Spleen (tissue), 11 donors: ENCODE results near the gene SIK3. TPM values are rescaled to one million over a fixed set of nuclear protein-coding genes. Genes with fewer than 3 reads are reported as not detected.
A peak's percentile ranks its signal among the peaks of the same experiment; 100 is the strongest.

Experiments
- DNase-seq: peaks from one replicate; pipeline ENCODE4 v3.0.0-alpha.2; 2020
- H3K27ac ChIP-seq, 8 donors: fragments of 200-600 bp; sonication (generic) in 7 of 8; 1 replicate in 4 of 8; 2 replicates in 4 of 8; pipeline versions ENCODE4 v1.5.0 to v1.8.0; 2016 to 2021; ENCODE audit warnings: inconsistent platforms in 4 of 8, mild to moderate bottlenecking in 4 of 8, moderate library complexity in 1 of 8
- H3K27me3 ChIP-seq, 7 donors: fragments of 200-600 bp; sonication (generic) in 6 of 7; replicated peaks in 1 of 7; 1 replicate in 4 of 7; 2 replicates in 3 of 7; pipeline versions ENCODE4 v1.5.0 to v1.8.0; 2016 to 2021; ENCODE audit warnings: inconsistent platforms in 3 of 7, mild to moderate bottlenecking in 1 of 7
- H3K36me3 ChIP-seq, 6 donors: fragments of 200-600 bp; sonication (generic) in 5 of 6; 1 replicate in 4 of 6; 2 replicates in 2 of 6; pipeline versions ENCODE4 v1.5.0 to v1.8.0; 2016 to 2021; ENCODE audit warnings: inconsistent platforms in 2 of 6
- H3K4me1 ChIP-seq, 6 donors: fragments of 200-600 bp; sonication (generic) in 5 of 6; 1 replicate in 3 of 6; 2 replicates in 3 of 6; pipeline versions ENCODE4 v1.5.0 to v1.8.0; 2016 to 2021; ENCODE audit warnings: inconsistent platforms in 3 of 6
- H3K4me3 ChIP-seq, 8 donors: fragments of 200-600 bp; sonication (generic) in 7 of 8; 1 replicate in 4 of 8; 2 replicates in 4 of 8; pipeline versions ENCODE4 v1.5.0 to v1.8.0; 2016 to 2021; ENCODE audit warnings: inconsistent platforms in 4 of 8, mild to moderate bottlenecking in 4 of 8, moderate library complexity in 2 of 8
- H3K9me3 ChIP-seq, 8 donors: fragments of 200-600 bp; sonication (generic) in 7 of 8; 1 replicate in 4 of 8; 2 replicates in 4 of 8; pipeline versions ENCODE4 v1.5.0 to v1.8.0; 2016 to 2021; ENCODE audit warnings: inconsistent platforms in 4 of 8
- POLR2A ChIP-seq, 3 donors: fragments of 450-650 bp; IDR thresholded peaks; one replicate each; pipeline ENCODE4 v1.5.1; 2017; ENCODE audit warnings: antibody characterized with exemption in 3 of 3, mild to moderate bottlenecking in 1 of 3
- POLR2AphosphoS5 ChIP-seq, 3 donors: sonication (generic); formaldehyde crosslinking; IDR thresholded peaks; one replicate each; pipeline ENCODE4 v1.5.1; 2017; ENCODE audit warnings: antibody characterized with exemption in 3 of 3
- WGBS, 5 donors: extraction: QIAGEN DNeasy Blood & Tissue Kit in 3 of 5; methylation state at CpG; one replicate each; pipeline versions ENCODE4 v1.1.5 to v1.1.7; 2013 to 2018; 5-methylcytosine and 5-hydroxymethylcytosine counted together
- intact Hi-C: fragments of 100-400 bp; cut with DNase I; formaldehyde crosslinking; loops from one replicate; pipeline ENCODE4 v1.15.0; 2023; ENCODE audit warnings: low total_unique reads
- polyA plus RNA-seq, 3 donors: library from polyadenylated mRNA; stranded (reverse); fragments of 200-250 nt; gene quantifications; one replicate each; pipeline ENCODE4 v1.2.1, GENCODE V29; 2013
- total RNA-seq, 7 donors: library from RNA; depleted of rRNA in 3 of 7; stranded (reverse); fragments of >200 nt in 3 of 7; fragmentation: NEBNext Ultra II Directional in 4 of 7; extraction: Animal tissue kit (Norgen Biotek cat#: 25700) in 4 of 7; gene quantifications; one replicate each; pipeline versions ENCODE4 v1.1.0 to v1.2.1, GENCODE V29; 2016 to 2021
- TF ChIP-seq, protein P1 (sequence below), 11 experiments: fragments of 200-600 bp in 7 of 11; fragments of 450-650 bp in 4 of 11; sonication (generic) in 4 of 11; IDR thresholded peaks in 8 of 11; conservative IDR thresholded peaks in 3 of 11; 1 replicate in 7 of 11; 2 replicates in 4 of 11; pipeline versions ENCODE4 v1.4.0 to v1.8.0; 2016 to 2021; ENCODE audit warnings: antibody characterized with exemption in 11 of 11, inconsistent platforms in 4 of 11, mild to moderate bottlenecking in 1 of 11
- donor health status: healthy with polysubstance abuse.
- donor health status: DM: no; HTN: no; CAD: no; lungs with moderate emphysema.
- donor health status: DM: no; HTN: no; CAD: no.
- donor health status: Bipolar disorder and iron deficiency.
- donor health status: healthy.
- donor health status: DM: no; HTN: no; CAD: no.
- donor health status: DM: yes; HTN: yes; CAD: no.

SIK3 gene
- total and polyA plus RNA-seq, 10 donors: 7.8 to 112 (median 67.6) TPM

DNA sequence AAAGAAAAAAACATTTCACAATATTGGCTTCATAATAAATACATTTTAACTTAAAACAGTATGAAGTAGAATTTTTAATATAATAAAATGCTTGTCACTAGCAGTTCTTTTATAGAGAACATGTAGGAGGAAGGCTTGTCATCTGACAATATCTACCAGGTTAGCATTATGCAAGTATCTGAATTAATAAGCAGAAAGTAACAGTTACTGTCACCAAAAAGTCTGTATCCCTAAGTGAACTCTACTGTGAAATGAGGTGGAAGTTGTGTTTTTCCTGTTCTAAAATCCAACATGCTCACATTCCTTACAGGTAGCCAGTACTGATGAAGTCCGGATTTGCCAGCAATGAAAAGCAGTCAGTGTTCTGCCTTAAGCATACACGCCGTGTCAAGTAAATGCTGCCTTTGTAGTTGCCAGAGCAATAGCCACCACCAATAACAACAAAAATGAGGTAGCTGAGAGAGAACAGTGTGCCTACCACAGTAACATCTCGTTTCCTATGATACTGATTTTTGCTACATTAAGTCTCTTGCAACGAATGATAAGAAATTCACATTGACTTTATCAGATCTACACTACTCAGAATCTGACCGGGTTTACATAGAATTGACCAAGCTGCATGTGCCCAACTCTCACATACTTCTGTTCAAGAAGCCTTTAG lies 95.5 kb downstream of the SIK3 start:
- no peak for DNase-seq
- TF ChIP-seq, protein P1, sequence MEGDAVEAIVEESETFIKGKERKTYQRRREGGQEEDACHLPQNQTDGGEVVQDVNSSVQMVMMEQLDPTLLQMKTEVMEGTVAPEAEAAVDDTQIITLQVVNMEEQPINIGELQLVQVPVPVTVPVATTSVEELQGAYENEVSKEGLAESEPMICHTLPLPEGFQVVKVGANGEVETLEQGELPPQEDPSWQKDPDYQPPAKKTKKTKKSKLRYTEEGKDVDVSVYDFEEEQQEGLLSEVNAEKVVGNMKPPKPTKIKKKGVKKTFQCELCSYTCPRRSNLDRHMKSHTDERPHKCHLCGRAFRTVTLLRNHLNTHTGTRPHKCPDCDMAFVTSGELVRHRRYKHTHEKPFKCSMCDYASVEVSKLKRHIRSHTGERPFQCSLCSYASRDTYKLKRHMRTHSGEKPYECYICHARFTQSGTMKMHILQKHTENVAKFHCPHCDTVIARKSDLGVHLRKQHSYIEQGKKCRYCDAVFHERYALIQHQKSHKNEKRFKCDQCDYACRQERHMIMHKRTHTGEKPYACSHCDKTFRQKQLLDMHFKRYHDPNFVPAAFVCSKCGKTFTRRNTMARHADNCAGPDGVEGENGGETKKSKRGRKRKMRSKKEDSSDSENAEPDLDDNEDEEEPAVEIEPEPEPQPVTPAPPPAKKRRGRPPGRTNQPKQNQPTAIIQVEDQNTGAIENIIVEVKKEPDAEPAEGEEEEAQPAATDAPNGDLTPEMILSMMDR (IDR thresholded peaks at IDR 0.05 in 8 of 11, conservative IDR thresholded peaks at IDR 0.05 in 3 of 11): no peak
- TF ChIP-seq POLR2A (IDR thresholded peaks at IDR 0.05): no peak
- TF ChIP-seq POLR2AphosphoS5 (IDR thresholded peaks at IDR 0.05): no peak
- peaks cover 8 to 91% (median 48%) of the 10 kb centered on the region in 6 donors for H3K4me1 ChIP-seq
- intact Hi-C loops: no loop called here
- peak overlapping the region in 3 of 8 donors; percentile 1 to 25 (median 24) for H3K27ac ChIP-seq
- H3K27me3 ChIP-seq: no peaks in the 10 kb centered on the region
- H3K9me3 ChIP-seq: no peaks in the 10 kb centered on the region
- H3K4me3 ChIP-seq: no peak overlapping the region
- 43 to 64% (median 61%) methylated on average over 6 of the region's 6 CpGs for WGBS, 5 donors
- peaks cover 0 to 10% (median 0%) of the 10 kb centered on the region in 6 donors for H3K36me3 ChIP-seq

DNA sequence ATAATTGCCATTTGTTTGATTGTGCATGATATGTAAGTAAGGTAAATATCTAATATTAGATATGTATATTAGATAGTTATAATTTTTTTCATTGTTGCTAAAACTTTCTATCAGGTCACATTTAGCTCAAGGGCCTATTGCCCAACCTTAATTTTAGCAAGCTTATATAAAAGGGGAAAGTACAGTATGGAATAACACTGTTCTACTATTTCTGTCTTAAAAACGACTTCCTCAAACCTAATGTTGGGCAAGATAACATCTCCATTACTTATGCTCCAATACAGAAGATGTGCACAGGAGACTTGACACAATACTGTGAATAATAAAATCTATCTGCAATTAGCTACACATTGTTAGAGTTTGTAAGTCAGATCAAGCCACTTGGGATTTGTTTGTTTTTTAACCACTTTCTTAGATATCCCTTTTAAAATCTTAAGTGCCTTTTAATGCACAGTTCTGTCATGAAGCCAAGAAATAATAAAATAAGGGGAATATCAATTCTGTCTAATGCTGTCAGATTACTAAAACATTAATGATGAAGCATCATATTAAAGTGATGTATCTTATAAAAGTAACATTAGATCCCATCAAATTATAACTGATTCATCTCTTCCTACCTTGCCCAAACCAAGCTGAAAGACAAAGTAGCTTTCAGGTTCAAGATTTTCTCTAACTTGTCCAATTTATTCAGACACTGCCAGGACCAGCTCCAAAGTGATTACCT lies 98.1 kb downstream of the SIK3 start:
- intact Hi-C loops: no loop called here
- H3K27me3 ChIP-seq: no peaks in the 10 kb centered on the region
- peaks cover 0 to 73% (median 35%) of the 10 kb centered on the region in 6 donors for H3K4me1 ChIP-seq
- WGBS, 5 donors: 4 to 25% (median 13%) methylated on average over 1 of the region's 1 CpG
- H3K36me3 ChIP-seq: peaks cover 0 to 10% (median 0%) of the 10 kb centered on the region in 6 donors
- no peak for DNase-seq
- TF ChIP-seq POLR2AphosphoS5 (IDR thresholded peaks at IDR 0.05): no peak
- TF ChIP-seq POLR2A (IDR thresholded peaks at IDR 0.05): no peak
- TF ChIP-seq, protein P1 (IDR thresholded peaks at IDR 0.05 in 8 of 11, conservative IDR thresholded peaks at IDR 0.05 in 3 of 11): no peak
- H3K9me3 ChIP-seq: no peaks in the 10 kb centered on the region
- H3K4me3 ChIP-seq: no peak overlapping the region
- H3K27ac ChIP-seq: peak overlapping the region in 3 of 8 donors; percentile 2 to 36 (median 18)

DNA sequence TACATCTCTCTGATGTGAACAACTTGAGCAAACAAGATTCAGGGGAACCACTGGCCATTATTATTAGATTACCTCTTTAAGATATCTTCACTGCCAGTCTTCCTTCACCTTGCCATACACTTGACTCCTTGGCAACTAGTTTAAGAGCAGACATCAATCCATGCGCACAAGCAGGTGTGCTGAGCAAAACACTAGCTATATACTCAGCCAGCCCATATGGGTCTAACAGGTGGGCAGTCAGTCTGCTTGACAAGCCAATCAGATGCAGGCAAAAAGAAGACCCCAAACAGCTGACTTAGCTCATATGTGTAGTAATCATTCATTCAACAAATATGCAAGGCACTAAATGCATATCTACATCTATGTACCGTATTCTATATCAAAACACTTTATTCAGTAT lies 101.2 kb downstream of the SIK3 start:
- no peak overlapping the region for H3K27ac ChIP-seq
- WGBS, 5 donors: 96 to 99% (median 97%) methylated on average over 2 of the region's 2 CpGs
- TF ChIP-seq POLR2A (IDR thresholded peaks at IDR 0.05): no peak
- TF ChIP-seq POLR2AphosphoS5 (IDR thresholded peaks at IDR 0.05): no peak
- TF ChIP-seq, protein P1 (IDR thresholded peaks at IDR 0.05 in 8 of 11, conservative IDR thresholded peaks at IDR 0.05 in 3 of 11): no peak
- no peak overlapping the region for H3K4me3 ChIP-seq
- H3K4me1 ChIP-seq: peaks cover 4 to 70% (median 42%) of the 10 kb centered on the region in 6 donors
- H3K36me3 ChIP-seq: no peaks in the 10 kb centered on the region
- H3K9me3 ChIP-seq: no peaks in the 10 kb centered on the region
- intact Hi-C loops: no loop called here
- no peaks in the 10 kb centered on the region for H3K27me3 ChIP-seq
- DNase-seq: no peak

DNA sequence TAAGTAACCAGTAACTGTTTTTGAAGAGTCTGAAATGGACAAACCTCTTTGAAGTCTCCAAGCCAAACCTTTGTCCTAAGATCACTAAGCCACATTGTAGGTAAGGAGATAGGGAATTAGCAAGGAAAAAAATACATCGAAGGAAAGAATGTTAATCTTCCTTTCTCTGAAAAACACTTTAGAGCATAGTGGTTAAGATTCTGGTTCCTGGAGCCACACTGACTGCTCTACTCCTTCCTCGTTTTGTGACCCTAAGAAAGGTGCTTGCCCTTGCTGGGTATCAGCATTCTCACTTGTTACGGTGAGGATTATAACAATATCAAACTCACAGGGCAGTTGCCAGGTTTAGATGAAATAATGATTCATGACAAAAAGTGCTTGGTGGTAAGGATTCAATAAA lies 104.0 kb downstream of the SIK3 start:
- Histone ChIP-seq H3K4me3 (no peak overlapping the region), H3K36me3 (no peaks in the 10 kb centered on the region), H3K27ac (peak overlapping the region in 1 of 8 donors; percentile 16), H3K9me3 (no peaks in the 10 kb centered on the region), H3K4me1 (peaks cover 4 to 69% (median 35%) of the 10 kb centered on the region in 6 donors), H3K27me3 (no peaks in the 10 kb centered on the region)
- no peak for DNase-seq
- TF ChIP-seq POLR2A (IDR thresholded peaks at IDR 0.05) (no peak), POLR2AphosphoS5 (IDR thresholded peaks at IDR 0.05) (no peak)
- TF ChIP-seq, protein P1 (IDR thresholded peaks at IDR 0.05 in 8 of 11, conservative IDR thresholded peaks at IDR 0.05 in 3 of 11): no peak
- intact Hi-C loops: no loop called here
- 47 to 58% (median 54%) methylated on average over 3 of the region's 3 CpGs for WGBS, 5 donors
